Stimulated activated CD4-positive, alpha-beta T cell treated with anti-CD3 and anti-CD28 coated beads, Interleukin-15, amount 100 ng/mL, for 1 hour (primary cell): ENCODE measurements around the gene DUSP15.

Experiments used
- DNase-seq, 2 donors: peaks; one replicate each; pipeline ENCODE4 v3.0.0-alpha.2; 2020; ENCODE audit warnings: low read depth in 1 of 2, low spot score in 1 of 2

Gene DUSP15

DNA sequence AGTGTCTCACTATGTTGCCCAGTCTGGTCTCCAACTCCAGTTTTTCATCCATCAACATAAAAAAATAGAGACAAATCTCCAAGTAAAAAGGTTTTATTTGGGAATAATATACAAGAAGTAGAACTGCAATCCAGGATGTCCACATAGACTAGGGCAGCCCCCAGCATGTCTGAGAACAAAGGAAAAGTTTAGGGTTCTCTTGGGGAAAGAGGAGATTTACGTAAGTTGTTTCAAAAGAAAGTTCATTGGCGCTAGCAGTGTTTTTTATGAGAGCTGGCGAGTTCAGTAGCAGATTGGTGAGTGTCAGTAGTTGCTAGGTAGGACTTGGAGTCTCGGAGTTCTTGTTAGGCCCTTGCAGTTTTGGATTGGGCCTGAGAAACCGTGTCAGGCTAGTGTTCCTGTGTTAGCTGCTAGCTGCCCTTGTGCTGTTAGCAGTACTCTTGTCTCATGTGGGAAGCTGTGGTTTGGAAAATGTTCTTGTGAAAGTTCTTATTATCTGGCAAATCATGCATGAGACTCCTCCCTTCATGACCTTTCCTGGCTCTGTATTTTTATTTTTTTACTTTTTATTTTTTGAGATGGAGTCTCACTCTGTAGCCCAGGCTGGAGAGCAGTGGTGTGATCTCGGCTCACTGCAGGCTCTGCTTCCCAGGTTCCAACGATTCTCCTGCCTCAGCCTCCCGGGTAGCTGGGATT is 24.8 kb upstream of the DUSP15 start:
- DNase-seq, result no peak

DNA sequence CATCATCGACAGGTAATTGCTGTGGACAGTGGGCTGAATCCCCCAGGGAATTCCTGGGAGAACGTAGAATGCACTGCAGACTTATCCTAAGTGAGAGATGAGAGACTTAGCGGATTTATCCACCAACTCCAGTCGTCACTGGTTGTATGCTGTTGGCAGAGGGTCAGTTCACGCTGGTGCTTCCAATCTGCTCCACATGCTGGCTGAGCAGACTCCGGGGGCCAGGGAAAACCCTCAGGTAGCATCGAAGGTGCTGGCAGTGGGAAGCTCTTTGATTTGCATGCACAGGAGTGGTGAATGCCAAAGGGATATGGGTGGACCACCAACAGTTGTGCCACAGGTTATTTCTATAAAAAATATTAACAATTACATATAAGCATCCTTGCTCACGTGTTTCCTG is 20.3 kb upstream of the DUSP15 start:
- no peak for DNase-seq

DNA sequence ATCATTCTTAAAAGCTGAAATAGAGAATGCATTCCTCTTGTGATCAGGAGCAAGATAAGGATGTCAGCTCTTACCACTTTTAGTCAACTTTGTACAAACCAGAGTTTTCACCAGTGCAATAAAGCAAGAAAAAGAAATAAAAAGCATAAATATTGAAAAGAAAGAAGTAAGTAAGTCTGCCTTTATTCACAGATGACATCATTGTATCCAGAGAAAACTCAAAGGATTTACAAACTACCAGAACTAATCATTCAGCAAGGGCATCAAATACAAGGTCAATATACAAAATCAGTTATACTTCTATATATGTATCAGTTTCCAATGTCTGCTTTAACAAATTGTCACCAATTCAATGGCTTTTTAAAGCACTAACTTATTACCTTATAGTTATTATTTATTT is 13.5 kb upstream of the DUSP15 start:
- DNase-seq, result no peak

DNA sequence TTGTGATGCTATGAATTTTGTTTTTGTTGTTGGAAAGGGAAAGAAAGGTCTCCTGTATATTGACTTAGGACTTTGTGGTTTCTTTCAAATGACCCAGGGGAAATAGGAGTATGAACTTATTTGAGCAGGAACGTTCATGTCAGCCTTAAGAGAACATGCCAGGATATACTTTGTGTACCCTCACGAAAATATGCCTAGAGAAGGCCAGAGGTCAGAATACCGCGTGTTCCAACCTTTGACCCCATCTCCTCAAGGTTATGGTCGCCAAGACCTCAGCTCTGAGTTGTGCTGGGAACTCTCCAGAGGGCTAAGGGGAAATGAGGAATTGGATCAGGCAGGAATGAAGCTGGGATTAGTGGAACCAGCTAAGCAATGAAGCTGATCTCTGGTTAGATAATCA is 11.6 kb upstream of the DUSP15 start:
- DNase-seq, result no peak

DNA sequence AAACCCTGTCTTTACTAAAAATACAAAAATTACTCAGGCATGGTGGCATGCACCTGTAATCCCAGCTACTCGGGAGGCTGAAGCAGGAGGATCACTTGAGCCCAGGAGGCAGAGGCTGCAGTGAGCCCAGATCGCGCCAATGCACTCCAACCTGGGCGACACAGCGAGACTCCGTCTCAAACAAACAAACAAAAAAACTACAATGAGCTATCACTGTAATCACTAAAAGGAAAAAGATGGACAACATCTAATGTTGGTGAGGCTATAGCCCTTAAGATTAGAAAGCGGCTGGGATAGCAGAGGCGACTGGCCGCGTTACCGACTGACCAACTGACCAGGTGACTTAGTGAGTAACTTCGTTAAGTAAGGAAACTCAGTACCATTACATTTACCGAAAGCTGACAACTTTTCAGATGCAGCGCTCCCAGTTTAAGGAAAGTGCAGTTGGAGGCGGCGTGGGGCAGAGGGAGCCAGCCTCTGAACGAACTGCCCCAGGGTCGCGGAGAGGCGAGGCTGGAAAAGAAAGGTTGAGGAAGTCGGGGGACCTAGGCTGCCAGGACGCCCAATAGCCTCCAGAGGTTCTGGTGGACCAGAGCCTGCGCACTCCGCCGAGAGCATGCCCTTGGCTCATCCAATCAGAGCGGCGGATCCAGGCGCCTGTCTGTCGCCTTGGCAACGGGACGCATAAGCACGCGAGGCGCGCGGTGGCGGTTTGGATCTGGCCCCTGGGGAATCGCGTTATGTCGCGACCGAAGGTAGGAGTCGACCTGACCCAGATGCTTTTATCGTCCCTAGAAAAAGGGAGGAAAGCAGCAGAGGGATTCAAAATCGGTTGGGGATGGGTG is 9.0 kb upstream of the DUSP15 start:
- peak; percentile 44 to 51 for DNase-seq

DNA sequence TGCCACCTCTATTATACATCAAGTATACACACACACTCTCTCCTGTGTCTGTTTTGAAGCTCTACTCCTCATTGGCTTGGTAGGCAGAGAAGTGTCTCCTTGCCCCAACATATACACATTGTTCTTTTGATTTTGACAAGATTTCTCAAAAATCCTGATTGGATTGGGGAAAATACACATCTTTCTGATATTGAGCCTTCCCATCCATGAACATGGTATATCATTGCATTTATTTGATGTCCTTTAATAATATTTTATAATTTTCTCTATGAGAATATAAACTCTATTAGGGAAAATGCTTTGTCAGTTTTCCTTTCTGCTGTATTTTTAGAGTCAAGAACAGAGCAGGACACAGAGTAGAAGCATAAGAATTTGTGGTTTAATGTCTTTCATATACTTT is 7.4 kb upstream of the DUSP15 start:
- no peak for DNase-seq

DNA sequence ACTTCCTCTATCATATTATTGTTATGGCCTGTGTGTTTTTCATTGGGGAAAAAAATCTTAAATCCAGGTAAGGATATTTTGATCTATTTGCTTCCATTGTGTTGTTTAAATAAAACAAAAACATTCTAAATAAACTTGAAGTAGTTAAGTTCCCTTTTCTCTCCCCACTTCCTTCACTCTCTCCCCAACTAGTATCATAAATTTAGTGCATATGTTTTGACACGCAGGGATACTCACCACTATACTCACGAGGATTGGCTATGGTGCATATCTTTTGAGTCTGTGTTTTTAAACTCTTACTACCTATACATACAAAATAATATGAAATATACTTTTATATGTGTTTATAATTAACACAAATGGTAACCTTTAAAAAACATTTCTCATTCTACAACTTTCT is 5.3 kb upstream of the DUSP15 start:
- DNase-seq, result no peak

DNA sequence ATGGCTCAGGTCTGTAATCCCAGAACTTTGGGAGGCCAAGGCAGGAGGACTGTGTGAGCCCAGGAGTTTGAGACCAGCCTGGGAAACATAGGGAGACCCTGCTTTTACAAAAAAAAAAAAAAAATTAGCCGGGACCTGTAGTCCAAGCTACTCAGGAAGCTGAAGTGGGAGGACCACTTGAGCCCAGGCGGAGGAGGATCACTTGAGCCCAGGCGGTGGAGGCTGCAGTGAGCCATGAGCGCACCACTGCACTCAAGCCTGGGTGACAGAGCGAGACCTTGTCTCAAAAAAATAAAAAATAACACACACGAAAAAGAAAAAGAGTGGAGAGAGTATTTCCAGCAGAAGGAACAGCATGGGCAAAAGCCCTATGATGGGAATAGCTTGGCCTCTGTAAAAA is 2.1 kb upstream of the DUSP15 start:
- no peak for DNase-seq

DNA sequence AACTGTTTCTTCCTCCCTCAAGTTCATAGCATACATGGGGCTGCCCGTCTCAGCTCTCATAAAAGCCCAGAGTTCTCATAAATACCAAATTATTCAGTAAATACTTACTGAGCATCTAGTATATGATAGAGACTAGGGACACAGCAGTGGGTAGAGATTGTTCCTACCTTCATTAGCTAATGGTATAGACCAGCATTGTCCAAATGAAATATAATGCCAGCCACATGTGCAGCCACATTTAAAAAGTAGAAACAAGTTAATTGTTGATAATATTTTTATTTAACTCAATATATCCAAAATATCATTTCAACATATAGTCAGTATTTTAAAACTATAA is 1.3 kb upstream of the DUSP15 start:
- DNase-seq, result no peak

DNA sequence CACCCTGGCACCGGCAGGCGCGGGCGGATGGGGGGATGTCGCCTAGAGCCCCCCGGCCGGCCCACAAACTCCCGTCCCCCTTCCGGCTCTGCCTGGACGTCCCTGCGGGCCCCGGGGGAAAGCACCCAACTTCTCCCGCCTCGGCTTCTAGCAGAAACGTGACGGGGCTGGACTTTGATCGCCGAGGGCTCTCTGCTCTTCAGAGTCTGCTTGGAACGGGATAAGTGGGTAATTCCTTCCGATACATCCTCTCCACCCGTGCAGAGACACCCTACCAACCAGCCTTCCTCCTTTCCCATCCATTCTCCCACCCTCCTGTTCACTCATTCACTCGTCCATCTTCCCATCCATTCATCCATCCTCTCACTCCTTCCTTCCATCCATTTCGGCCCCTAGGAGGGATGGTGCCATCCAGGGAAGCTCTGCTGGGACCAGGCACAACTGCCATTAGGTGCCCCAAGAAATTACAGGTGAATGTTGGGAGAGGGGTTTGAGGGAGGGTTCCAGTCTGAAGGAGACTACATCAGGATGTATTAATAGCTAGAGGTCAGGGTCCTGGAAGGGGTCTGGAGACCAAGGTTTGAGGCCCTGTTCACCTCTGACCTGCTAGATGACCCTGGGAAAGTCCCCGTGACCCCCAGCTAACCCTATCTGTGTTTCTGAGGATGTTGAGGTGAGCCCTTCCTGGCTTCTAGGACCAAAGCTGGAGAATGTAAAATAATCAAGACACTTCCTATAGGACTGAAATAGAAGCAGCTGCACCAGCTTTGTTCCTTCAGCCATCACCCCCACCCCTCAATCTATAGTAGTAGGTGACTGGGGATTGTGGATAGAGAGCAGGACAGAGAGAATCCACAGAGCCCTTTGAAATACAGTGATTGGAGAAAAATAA is 645 bp upstream of the DUSP15 start:
- DNase-seq, result no peak

DNA sequence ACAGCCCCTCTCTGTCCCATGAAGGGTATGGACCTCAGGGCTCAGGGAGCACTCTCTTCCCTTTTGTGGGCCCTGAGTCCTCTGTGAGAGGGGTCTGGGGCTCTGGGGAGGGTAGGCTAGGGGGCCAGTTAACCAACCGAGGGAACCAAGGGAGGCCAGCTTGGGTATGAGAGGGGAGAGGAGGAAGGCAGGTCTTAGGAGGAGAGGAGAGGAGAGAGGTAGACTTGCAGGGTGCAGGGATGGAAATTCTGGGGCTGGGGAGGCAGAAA is 720 bp downstream of the DUSP15 start:
- no peak for DNase-seq

DNA sequence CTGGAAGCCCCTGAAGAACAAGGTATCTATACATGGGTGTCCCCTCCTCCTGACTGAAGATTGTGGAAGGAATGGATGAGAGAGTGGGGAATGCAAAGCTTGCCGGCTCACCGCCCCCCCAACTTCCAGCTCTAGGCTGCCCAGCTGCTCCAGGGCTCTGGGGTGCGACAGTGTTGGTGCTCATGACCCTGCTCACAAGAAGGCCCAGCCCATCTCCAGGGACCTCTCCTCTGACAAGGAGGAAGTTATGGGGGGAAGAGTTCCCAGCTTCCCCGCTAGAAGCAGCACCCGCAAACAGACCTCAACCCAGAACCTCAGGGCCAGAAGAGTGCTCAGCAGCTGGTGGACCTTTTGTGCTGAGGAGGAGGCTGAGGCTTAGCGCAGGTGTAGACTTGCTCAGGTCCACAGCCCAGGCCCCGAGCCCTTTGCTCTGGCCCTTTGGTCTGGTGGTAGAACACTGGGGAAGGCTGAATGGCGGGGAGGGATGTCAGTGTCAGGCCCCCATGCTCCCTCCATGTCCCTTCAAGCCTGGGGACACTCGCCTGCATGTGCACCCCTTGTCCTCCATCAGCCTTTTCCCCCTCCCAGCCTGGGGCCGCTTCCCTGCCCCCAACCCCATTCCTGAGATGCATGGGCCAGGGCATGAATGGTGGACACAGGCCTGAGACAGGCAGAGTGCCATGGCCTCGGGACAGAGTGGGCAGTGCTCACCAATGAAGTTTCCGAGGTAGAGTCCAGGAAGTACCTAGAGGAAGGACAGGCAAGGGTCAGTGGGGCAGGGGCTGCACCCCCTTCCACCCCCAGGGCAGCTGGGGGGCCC is 1.3 kb downstream of the DUSP15 start:
- DNase-seq, result no peak

DNA sequence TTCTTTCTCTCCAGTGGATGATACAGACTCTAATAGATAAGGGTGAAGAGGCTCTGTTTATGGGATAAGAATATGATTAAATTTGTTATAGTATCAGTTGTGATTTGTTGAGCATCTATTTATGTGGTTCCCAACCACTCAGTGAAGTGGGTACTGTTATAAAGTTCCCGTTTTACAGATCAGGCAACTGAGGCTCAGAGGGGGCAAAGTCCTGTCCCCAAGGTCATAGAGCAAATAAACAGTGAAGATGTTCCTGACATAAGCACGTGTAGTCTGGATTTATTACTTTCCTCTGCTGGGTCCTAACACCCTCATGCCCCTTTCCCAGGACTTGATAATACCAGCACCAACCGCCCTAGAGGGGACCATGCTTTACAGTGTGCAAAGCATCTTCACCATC is 4.1 kb downstream of the DUSP15 start:
- no peak for DNase-seq

DNA sequence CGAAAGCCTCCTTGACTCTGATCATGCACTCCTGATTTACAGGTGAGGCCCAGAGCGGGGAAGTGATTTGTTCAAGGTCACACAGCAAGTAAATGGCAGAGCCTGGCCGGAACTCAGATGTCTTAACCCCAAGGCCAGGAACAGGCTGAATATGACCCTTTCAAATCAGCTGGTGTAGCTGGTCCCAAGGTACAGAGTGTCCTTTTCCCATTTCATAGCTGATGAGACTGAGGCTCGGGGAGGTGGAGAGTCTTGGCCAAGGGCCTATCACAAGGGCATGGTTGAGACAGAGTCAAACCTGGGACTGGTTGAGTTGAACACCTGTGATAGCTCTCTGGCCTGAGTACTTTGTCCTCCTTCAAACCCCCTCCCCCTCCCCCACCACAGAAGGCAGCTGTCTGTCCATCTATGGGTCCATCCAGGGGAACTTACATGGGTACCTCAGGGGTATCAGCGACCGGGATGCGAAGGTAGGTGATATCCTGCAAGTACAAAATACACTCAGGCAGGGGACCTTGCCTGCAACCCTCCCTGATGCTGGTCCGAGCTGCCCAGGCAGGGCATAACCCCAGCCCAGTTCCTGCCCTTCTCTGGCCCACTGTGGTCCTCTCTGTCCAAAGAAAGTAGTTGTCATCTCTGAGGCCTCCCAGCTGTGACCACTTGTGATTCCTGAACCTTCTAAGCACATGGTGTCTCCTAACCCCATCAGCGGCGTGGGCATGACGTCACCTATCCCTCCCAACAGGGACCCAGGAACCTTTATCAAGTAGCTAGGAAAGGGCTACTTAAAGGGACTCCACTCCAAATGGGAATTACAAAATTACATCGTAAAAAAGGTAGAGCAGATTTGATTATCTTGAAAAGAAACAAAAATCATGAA is 5.6 kb downstream of the DUSP15 start:
- no peak for DNase-seq

DNA sequence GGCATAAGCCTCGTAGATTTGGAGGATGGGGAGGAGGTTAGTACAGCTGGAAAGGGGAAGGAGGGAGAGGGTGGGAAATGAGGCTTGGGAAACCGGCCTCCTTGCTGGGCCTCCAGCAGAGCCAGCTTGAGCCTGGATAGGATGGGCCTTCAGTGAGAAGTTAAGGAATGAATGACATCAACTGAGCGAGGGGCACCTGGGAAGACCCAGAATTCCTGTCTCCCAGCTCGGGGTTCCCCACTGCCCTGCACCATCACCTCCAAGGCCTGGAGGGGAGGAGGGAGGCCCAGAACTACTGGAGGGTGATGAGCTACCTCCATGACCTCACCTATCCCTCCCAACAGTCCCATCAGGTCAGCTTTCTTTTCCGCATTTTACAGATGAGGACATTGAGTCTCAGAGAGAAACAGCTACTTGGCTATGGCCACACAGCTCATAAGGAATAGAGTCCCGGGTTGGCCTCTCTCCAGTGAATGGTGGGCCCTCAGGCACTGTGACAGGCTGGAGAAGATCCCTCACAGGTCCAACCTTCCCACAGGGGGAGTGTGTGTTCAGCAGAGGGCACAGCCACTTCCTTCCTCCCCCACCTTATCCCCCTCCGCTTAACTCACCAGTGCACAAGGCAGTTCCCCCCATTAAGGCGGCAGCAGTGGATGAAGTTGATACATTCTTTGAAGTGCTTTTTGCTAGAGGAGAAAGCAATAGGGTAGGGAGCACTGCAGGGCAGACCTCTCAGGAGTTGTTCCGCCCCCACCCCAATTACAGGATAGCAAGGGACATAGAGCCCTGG is 6.8 kb downstream of the DUSP15 start:
- no peak for DNase-seq

DNA sequence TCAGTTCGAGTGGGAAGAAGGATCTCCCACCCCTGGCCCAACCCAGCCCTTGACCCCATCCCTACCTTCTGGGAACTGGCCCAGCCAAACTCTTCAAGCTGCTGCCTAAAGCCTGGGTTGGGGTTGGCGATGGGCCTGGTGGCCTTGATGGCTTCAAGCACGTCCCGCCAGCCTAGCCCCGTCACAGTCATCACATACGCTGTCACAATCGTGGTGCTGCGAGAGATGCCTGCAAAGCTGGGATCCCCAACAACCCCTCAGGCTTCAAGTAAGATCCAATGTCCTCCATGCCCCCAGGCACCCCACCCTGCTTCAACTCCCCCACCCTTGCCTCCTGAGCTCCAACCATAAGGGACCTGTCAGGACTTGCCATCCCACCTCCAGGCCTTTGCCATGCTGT is 7.8 kb downstream of the DUSP15 start:
- DNase-seq, result no peak

DNA sequence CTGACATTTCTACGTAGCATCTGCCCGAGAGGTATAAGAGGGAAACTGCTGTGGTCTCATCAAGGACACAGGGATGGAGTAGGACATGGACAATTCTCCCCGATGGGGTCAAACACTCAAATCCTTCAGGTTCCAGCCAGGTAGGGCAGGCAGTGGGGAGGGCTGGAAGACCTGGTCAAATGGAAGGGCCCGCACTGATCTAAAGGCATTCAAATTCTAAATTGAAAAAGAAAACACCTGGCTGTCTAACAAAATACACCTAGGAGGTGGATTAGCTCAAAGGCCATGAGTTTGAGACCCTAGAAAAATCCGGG is 8.2 kb downstream of the DUSP15 start:
- no peak for DNase-seq

DNA sequence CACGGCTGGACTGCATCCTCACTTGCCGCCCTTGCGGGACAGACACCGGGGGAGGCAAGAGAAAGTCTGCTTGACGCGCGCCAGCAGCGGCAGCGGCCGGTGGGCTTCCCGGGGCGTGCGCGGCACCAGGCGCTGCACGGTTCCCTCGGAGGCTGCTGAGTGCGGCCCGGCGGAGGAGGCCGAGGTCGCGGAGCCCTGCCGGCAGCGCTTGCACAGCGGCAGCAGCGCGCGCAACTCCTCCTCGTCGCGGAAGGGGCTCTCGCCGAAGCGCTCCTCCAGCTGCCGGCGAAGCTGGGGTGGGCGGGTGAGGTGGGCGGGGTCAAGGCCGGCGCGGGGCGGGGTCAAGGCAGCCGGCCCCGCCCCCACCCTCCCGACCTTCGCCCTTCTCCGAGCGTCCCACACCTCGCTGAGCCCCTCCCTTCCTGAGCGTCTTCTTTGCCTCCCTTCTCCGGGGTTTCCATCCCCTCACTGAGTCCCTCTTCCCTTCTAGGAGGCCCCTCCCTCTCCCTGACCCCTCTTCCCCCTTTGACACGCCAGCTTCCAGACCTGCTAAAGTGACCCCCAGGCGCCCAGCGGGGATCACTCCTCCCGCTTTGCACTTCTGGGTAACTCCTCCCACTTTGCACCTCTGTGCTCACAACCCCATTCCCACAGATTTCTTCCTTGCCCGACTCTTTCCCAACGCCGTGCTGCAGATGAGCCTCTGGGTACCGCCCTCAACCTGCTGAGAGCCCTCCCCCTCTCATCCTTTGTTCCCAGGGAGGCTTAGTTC is 8.8 kb downstream of the DUSP15 start:
- peak; percentile 33 to 47 for DNase-seq

DNA sequence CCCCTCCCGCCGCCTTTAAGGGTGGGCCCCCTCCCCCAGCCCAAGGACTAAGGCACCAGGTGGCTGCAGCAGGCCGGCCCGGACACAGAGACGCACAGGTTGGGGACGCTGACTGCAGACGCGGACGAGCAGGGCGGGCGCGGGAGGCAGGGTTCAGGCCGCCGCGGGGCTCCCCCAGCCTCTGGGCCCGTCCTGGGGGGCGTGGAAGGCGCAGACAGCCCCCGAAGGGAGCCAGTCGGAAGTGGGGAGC is 9.3 kb downstream of the DUSP15 start:
- DNase-seq, result no peak
